IMR-90 (cell line): ENCODE measurements around the gene SERTAD4.

Experiments
- BHLHE40 ChIP-seq: fragments of 150-350 bp; IDR thresholded peaks from 2 replicates; pipeline ENCODE4 v1.6.1; 2016; ENCODE audit warnings: mild to moderate bottlenecking, low read depth, low read length
- CEBPB ChIP-seq: IDR thresholded peaks from 2 replicates; pipeline ENCODE4 v1.6.1; 2012; ENCODE audit warnings: low read depth, low read length, improper control_type of control experiment
- CHD1 ChIP-seq: IDR thresholded peaks from 2 replicates; pipeline ENCODE4 v1.6.1; 2012; ENCODE audit warnings: low read depth, low read length, improper control_type of control experiment
- FOS ChIP-seq: fragments of 150-350 bp; IDR thresholded peaks from 2 replicates; pipeline ENCODE4 v1.6.1; 2016; ENCODE audit warnings: low read depth, low read length
- MAFK ChIP-seq: IDR thresholded peaks from 2 replicates; pipeline ENCODE4 v1.6.1; 2012; ENCODE audit warnings: low read depth, low read length, improper control_type of control experiment
- MAZ ChIP-seq: IDR thresholded peaks from 2 replicates; pipeline ENCODE4 v1.6.1; 2012; ENCODE audit warnings: low read depth, mild to moderate bottlenecking, low read length, improper control_type of control experiment, moderate library complexity, borderline replicate concordance
- NFE2L2 ChIP-seq: fragments of 150-350 bp; IDR thresholded peaks from 2 replicates; pipeline ENCODE4 v1.6.1; 2016; ENCODE audit warnings: low read depth, mild to moderate bottlenecking, low read length
- POLR2A ChIP-seq: IDR thresholded peaks from 2 replicates; pipeline ENCODE4 v1.6.1; 2012; ENCODE audit warnings: mild to moderate bottlenecking, low read depth, low read length
- RAD21 ChIP-seq: IDR thresholded peaks from 2 replicates; pipeline ENCODE4 v1.6.1; 2012; ENCODE audit warnings: low read length, improper control_type of control experiment
- RCOR1 ChIP-seq: IDR thresholded peaks from 2 replicates; pipeline ENCODE4 v1.6.1; 2012; ENCODE audit warnings: mild to moderate bottlenecking, low read length, improper control_type of control experiment; ENCODE audit not compliant: insufficient replicate concordance
- SMC3 ChIP-seq: fragments of 150-350 bp; IDR thresholded peaks from 2 replicates; pipeline ENCODE4 v1.6.1; 2016; ENCODE audit warnings: low read depth, mild to moderate bottlenecking, antibody characterized with exemption, low read length, moderate library complexity
- TF ChIP-seq, protein P1 (sequence below): conservative IDR thresholded peaks from 2 replicates; pipeline ENCODE4 v1.5.1; 2012; ENCODE audit warnings: mild to moderate bottlenecking, low read depth, low read length, improper control_type of control experiment
- TF ChIP-seq, protein P2 (sequence below): fragments of 150-350 bp; IDR thresholded peaks from 2 replicates; pipeline ENCODE4 v1.6.1; 2017; ENCODE audit warnings: mild to moderate bottlenecking, antibody characterized with exemption, low read length, low read depth

DNA sequence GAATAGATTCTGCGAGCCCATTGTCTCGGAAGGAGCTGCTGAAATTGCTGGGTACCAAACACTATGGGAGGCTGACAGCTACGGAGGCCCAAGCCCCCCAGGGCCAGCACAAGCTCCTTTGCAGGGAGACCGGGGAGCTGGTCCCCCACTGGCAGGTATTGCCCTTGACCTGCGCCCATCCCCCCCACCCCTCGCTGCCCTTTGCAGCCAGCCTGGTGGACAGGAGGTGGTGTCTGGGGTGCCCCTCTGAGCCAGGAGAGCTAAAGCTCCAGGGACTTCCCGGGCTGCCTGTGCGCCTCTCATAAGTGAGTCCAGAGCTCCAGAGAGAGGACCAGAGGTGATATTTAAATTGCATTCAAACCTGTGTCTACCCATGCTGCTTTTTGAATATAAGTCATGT lies 5.4 kb downstream of the SERTAD4 start:
- TF ChIP-seq SMC3, result no peak
- TF ChIP-seq RCOR1, result no peak
- no peak for TF ChIP-seq RAD21
- TF ChIP-seq POLR2A, result no peak
- TF ChIP-seq, protein P1, sequence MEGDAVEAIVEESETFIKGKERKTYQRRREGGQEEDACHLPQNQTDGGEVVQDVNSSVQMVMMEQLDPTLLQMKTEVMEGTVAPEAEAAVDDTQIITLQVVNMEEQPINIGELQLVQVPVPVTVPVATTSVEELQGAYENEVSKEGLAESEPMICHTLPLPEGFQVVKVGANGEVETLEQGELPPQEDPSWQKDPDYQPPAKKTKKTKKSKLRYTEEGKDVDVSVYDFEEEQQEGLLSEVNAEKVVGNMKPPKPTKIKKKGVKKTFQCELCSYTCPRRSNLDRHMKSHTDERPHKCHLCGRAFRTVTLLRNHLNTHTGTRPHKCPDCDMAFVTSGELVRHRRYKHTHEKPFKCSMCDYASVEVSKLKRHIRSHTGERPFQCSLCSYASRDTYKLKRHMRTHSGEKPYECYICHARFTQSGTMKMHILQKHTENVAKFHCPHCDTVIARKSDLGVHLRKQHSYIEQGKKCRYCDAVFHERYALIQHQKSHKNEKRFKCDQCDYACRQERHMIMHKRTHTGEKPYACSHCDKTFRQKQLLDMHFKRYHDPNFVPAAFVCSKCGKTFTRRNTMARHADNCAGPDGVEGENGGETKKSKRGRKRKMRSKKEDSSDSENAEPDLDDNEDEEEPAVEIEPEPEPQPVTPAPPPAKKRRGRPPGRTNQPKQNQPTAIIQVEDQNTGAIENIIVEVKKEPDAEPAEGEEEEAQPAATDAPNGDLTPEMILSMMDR, result no peak
- TF ChIP-seq CEBPB, result no peak
- TF ChIP-seq MAZ, result no peak
- TF ChIP-seq, protein P2, sequence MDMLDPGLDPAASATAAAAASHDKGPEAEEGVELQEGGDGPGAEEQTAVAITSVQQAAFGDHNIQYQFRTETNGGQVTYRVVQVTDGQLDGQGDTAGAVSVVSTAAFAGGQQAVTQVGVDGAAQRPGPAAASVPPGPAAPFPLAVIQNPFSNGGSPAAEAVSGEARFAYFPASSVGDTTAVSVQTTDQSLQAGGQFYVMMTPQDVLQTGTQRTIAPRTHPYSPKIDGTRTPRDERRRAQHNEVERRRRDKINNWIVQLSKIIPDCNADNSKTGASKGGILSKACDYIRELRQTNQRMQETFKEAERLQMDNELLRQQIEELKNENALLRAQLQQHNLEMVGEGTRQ, result no peak
- TF ChIP-seq NFE2L2, result no peak
- no peak for TF ChIP-seq CHD1
- TF ChIP-seq MAFK, result no peak
- no peak for TF ChIP-seq BHLHE40
- no peak for TF ChIP-seq FOS
